Measurements from ENCODE around the gene IGFBP5.

DNA sequence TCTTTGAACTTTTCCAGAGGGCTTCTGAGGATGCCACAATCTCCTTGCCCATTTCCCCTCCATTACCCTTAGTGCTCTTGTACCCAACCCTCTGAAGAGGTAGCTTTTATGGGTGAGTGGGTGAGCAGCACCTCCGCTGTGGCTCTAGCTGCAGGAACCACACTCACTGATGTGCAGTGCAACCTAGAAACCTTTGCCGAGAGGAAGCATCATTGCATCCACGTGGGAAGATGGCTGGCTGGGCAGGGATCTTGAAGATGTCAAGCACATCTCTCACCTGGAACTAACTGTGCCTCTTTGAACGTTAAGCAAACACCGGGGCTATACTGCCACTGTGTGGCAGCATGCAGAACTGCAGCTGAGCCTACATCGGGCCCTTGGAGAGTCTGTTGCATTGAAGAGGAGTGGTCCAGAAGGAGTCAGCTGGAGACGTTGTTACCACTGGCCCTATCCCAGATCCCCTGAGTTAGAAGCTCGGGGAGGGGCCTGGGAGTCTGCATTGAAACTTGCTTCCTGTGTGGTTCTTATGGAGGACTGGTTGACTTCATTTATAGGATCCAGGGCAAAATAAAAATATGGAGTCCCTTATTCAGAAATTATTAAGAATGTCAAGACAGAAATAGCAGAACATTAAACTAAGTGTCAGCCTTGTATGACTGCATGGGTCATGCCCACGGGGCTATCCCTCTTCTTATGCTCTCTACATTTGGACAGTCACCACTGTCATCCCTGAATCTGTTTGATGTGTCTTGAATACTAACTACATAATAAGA, 28.7 kb downstream of the IGFBP5 start:
- TF ChIP-seq, protein P1, sequence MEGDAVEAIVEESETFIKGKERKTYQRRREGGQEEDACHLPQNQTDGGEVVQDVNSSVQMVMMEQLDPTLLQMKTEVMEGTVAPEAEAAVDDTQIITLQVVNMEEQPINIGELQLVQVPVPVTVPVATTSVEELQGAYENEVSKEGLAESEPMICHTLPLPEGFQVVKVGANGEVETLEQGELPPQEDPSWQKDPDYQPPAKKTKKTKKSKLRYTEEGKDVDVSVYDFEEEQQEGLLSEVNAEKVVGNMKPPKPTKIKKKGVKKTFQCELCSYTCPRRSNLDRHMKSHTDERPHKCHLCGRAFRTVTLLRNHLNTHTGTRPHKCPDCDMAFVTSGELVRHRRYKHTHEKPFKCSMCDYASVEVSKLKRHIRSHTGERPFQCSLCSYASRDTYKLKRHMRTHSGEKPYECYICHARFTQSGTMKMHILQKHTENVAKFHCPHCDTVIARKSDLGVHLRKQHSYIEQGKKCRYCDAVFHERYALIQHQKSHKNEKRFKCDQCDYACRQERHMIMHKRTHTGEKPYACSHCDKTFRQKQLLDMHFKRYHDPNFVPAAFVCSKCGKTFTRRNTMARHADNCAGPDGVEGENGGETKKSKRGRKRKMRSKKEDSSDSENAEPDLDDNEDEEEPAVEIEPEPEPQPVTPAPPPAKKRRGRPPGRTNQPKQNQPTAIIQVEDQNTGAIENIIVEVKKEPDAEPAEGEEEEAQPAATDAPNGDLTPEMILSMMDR (IDR thresholded peaks at IDR 0.05): peak; percentile 94 to 99 (median 97)
- TF ChIP-seq POLR2A (IDR thresholded peaks at IDR 0.05): no peak

Measured in body of pancreas (tissue), 4 donors.